GM20000 (cell line): ENCODE results near the gene XRCC6.
"Not testable (repeated sequence)": the region's sequence is repeated elsewhere in the genome, so short reads cannot be mapped to it uniquely, and the experiment has no call there.

Source experiments
- DNase-seq: peaks from one replicate; pipeline ENCODE4 v3.0.0; 2012; ENCODE audit warnings: low spot score
- TF ChIP-seq, protein P1 (sequence below): IDR thresholded peaks from 2 replicates; pipeline ENCODE4 v1.5.1; 2012; ENCODE audit warnings: mild to moderate bottlenecking, control low read depth; ENCODE audit errors: extremely low read depth, missing control alignments

XRCC6 gene

DNA sequence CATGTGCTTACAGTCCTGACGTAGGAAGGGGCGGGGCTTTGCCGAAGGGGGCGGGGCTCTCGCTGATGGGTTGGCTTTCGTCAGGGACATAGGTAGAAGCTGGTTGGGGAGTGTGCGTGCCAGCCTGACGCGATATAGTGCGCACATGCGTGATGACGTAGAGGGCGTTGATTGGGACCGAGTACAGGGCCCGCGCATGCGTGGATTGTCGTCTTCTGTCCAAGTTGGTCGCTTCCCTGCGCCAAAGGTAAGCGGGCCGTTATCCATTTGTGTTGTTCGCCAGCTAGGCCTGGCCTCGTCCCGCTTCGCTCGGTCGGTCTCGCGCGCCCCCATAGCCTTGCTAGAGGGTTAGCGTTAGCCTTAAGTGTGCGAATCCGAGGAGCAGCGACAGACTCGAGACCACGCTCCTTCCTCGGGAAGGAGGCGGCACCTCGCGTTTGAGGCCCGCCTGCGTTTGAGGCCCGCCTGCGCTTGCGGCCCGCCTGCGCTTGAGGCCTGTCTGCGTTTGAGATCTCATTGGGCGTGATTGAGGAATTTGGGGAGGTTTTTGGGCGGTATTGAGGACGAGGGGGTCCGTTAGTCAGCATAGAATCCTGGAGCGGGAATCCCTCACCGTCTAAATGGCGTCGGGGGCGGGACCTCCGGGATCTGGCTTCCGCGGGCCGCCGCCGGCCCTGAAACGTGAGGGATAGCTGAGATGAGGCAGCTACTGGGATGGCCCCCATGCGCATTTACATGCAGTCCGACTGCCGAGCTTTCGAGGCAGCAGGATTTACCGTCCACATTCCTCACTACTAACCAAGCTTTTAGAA is at the start of gene XRCC6:
Gene XRCC6 (plus strand): TSS at position 197 of the 812 bp plus-strand sequence. CDS start 710 bp downstream, outside the sequence.
- TF ChIP-seq, protein P1, sequence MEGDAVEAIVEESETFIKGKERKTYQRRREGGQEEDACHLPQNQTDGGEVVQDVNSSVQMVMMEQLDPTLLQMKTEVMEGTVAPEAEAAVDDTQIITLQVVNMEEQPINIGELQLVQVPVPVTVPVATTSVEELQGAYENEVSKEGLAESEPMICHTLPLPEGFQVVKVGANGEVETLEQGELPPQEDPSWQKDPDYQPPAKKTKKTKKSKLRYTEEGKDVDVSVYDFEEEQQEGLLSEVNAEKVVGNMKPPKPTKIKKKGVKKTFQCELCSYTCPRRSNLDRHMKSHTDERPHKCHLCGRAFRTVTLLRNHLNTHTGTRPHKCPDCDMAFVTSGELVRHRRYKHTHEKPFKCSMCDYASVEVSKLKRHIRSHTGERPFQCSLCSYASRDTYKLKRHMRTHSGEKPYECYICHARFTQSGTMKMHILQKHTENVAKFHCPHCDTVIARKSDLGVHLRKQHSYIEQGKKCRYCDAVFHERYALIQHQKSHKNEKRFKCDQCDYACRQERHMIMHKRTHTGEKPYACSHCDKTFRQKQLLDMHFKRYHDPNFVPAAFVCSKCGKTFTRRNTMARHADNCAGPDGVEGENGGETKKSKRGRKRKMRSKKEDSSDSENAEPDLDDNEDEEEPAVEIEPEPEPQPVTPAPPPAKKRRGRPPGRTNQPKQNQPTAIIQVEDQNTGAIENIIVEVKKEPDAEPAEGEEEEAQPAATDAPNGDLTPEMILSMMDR = no peak
- peak; percentile 100 for DNase-seq

DNA sequence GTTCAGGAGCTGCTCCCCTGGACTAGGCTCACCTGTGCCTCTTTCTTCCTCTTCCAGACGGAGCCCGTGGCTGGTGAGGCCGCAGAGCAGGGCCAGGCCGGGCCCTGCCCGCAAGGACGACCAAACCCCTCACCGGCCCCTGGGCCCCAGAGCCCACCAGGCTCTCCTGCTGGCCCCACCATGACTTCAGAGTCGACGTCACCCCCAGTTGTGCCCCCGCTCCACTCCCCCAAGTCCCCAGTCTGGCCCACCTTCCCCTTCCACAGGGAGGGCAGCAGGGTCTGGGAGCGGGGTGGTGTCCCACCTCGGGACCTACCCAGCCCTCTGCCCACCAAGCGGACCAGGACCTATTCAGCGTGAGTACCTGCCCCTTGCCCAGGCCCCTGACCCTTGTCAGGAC is 49.3 kb upstream of the XRCC6 start:
- DNase-seq = no peak
- TF ChIP-seq, protein P1 = no peak

DNA sequence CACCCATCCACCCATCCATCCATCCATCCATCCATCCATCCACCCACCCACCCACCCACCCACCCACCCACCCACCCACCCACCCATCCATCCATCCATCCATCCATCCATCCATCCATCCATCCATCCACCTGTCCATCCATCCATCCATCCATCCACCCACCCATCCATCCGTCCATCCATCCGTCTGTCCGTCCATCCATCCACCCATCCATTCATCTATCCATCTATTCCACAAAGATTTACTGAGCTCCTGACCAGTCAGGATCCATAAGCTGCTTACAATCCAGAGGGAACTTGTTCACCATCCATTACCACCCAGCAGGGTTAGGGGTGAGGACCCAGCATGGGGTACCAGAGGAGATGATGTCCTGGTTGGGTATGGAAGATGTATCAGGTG is 48.8 kb upstream of the XRCC6 start:
- DNase-seq = not testable (repeated sequence)

DNA sequence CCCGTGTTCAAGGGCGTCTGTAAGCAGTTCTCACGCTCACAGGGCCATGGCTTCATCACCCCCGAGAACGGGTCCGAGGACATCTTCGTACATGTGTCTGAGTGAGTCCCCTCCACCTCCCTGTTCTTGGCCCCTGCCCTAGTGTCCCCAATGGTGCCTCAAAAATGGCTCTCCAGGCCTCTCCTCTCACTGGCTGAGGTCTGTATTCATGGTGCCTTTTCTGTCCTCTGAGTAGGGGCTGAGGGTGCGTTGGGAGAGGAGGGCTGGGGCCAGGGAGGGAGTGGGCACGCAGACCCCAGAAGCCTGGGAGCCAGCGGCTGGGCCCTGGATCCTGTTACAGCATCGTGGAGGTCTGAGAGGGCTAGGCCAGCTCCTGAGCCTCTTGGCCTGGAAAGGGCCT is 47.4 kb upstream of the XRCC6 start:
- DNase-seq = no peak
- TF ChIP-seq, protein P1 = no peak

DNA sequence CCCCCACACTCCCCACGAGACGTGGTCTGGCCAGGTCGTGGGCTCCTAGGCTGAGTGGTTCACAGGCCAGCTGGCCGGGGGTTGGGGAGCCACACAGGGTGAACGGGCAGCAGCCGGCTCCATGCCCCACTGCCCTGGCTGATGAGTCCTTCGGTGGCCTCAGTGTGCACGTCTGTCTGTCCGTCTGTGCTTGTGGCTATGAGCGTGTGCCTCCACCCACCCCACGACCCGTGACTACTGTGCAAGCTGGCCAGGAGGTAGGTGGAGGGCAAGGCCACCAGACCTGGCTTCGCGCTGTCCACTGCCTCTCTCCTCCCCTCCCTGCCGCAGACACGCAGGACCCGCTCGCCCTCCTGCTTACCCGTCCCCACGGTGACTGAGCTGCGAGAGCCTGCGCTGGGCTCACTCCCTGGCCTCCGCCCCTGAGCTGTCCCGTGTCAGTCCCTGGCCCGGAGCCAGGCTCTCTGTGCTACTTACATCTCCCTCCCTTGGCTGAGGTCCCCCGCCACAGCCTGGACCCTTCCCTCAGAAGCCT is 46.2 kb upstream of the XRCC6 start:
- DNase-seq = no peak
- TF ChIP-seq, protein P1 = no peak

DNA sequence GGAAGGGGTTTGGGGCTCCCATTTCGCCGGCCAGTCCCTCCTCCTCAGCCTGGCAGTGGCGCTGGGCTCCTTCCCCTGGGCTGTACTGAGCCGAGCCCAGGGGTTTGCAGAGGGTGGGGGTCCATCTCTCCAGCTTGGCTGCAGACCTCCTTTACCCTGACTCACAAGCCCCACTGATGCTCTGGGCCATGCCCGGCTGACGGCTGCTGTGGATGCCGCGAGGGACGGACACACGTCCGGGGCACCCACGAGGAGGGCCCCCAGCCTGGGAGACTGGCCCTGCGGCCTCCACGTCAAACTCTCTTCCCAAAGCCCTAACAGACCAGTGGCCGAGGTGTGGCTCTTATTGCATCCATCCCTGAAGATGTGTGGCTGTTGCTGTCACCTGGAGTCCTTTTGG is 45.6 kb upstream of the XRCC6 start:
- TF ChIP-seq, protein P1 = no peak
- DNase-seq = no peak

DNA sequence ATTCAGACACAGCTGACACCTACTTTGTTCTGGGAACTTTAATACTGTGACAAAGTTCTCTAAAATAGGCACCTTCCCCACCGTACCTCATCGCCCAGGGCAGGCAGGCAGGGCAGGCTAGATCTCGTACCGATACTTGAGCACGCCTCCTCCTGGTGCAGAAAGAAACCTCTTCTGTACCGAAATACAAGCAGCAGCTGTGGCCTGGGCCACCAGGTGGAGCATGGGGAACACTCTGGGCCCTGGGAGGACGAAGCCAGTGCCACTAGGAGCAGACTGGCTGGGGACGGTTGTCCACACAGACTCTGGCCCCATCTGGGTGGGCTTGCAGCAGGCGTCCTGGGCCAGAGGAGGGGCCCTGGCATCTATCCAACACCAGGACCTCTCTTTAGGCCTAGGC is 44.2 kb upstream of the XRCC6 start:
- TF ChIP-seq, protein P1 = peak; percentile 55
- peak; percentile 65 for DNase-seq

DNA sequence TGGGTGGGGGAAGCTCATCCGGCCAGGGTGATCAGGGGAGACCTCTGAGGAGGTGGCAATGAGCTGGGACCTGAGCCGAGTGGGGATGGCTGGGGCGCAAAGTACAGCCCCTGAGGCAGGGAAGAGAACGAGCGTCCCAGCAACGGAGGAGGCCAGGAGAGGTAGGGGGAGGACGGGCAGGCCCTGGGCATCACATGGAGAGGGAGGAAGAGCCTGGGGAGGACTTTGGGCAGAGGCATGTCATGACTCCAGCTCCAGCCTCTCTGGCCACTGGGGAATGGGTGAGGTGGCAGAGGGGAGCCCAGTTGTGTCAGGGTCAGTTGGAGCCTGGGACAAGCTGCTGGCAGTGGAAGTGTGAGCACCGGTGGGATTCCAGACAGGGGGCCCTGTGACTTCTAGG is 43.0 kb upstream of the XRCC6 start:
- DNase-seq = no peak
- TF ChIP-seq, protein P1 = no peak
